Activated CD4-positive, alpha-beta T cell treated with anti-CD3 and anti-CD28 coated beads, Interleukin-10, Interleukin-2, amounts not matched to agents 100 ng/mL and 50 ng/mL, durations not matched to agents 16 hours and 8 hours (primary cell): Measurements from ENCODE around the gene IFT43.

Experiments
- DNase-seq: peaks from one replicate; pipeline ENCODE4 v3.0.0-alpha.2; 2020

Gene IFT43

DNA sequence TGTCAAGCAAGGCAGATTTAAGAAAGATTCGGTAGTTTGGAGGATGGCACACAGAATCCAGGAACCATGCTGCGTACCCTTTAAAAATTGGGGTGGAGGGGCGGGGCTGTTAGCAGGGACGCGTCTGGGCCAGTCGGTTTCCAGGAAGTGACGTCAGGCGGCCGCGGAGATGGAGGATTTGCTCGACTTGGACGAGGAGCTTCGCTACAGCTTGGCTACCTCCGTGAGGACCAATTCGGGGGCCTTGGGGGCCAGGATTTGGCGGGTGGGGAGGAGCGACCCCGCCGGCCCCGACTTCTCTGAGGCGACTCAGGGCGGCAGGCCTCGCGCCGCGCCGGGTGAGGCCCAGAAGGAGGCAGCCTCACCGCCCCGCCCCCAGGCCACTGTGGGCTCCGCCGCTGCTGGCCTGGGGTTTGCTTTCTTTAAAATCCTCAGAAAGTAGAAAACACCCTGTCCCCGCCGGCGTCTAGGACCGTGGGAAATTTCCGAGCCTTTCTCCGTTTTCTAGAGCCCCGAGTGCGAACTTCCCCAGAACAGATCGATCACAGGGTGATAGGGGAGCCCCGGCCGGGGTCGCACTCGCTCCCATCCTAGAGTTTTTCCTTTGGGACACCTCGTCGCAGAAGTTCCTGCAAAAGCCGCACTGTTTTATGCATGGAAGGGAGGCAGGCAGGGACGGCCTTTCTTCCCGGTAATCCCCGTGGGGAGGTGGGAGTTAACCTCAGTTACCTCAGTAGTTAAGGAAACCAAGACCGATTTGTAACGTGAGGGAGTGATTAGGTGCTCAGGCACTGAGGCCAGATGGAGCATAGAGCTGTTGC is at the start of gene IFT43:
IFT43 (plus strand) TSS at position 146 of the 821 bp plus-strand sequence; CDS start at position 170, 24 bp downstream.
- peak; percentile 88 for DNase-seq

DNA sequence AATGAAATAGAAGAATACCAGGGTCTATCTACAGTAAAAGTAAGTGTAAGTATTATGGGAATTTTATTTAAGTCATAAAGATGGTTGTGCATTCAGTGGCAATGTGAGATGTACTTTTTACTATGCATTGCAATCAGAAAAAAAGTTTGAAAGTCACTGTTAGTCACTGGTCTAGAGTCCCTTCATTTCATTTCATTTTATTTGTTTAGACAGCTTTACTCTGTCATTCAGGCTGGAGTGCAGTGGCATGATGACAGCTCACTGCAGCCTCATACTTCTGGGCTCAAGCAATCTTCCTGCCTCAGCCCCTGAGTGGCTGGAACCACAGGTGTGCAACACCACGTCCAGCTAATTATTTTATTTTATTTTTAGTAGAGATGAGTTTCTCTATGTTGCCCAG is 46.4 kb upstream of the IFT43 start:
- no peak for DNase-seq

DNA sequence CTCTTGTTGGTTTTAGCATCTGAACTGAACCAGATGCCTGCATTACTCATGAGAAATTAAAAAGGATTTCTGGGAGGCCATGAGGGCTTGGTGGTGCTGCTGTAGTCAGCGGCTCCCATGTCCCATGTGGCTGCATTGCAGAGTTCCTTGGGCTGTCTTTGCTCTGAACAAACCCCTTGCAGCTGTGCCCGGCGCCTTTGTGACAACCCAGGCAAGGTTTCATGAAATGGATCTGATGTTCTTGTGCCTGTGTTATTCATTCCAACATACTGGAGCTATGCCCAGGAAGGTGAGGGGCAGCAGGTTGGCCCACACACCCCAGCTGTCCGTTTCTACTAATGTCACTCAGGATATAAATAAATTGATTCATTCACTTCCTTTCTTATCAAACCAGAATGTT is 44.5 kb upstream of the IFT43 start:
- DNase-seq = no peak

DNA sequence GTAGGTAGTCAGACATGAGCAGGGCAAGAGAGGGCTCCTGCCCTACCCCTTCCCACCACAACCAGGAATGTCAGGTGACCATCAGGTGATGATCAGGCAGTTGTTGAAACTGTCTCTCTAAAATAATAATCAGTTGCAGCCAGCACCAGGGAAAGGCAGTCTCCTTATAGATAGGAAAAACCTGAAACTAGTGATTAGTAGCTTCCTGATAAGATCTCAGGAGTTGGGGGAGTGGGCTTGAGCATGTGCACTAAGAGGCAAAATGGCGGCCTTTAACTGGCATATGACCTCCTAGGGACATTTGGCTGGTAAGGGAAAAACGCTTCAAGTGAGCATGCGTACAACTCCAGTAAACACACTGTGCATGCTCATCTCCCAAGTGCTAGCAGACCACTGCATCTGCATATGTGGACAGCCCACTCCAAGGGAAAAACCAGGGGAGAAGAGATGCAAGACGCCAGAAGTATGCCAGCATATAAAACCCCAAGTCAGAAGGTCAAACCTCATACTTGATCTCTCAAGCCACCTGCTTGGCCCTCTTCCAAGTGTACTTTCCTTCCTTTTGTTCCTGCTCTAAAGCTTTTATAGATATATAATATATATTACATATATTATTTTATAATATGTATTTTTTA is 40.8 kb upstream of the IFT43 start:
- DNase-seq = no peak

DNA sequence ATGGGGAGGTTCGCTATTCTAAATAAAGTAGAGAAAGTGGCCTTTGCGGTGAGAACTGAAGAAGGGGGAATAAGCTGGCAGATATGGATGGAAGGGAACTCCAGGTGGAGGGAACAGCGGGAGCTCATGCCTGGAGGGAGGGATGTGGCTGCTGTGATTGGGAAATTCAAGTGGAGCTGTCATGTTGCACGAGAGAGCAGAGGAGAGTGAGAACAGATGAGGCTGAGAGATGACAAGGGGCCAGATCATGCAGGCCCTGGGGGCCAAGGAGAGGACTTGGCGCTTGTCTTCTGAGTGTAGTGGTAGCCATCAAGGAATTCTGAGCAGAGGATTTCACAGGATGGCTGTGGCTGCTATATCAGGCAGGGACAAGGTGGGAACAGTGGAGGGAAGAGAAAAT is 38.8 kb upstream of the IFT43 start:
- no peak for DNase-seq

DNA sequence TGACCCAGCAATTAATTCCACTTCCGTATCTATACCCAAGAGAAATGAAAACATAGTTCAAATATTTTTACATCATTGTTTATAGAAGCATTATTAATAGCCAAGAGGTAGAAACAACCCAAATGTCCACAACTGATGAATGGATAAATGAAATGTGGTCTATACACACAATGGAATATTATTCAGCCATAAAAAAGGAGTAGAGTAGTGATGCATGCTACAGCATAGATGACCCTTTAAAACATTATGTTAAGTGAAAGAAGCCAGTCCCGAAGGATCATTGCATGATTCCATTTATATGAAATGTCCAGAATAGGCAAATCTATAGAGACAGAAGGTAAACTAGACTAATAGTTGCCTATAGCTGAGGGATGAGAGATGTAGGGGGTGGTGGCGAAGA is 33.1 kb upstream of the IFT43 start:
- DNase-seq = no peak

DNA sequence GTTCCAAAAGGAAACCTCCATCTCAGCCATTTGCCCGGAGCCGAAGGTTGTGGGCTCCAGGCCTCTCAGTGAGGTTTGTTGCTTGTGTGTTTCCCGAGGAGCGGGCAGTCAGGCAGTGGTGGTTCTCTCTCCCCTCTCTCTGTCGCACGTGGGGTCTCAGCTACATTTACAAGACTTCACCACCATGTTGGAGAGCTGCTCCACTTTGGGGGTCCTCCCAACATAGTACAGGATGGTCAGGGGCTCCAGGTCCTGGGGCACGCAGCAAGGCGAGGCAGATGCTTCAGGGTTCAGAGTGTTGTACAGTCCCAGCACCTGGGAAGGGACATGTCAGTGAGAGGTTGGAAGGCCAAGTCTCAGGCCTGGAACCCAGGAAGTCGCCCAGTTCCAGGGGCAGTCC is 26.5 kb upstream of the IFT43 start:
- no peak for DNase-seq

DNA sequence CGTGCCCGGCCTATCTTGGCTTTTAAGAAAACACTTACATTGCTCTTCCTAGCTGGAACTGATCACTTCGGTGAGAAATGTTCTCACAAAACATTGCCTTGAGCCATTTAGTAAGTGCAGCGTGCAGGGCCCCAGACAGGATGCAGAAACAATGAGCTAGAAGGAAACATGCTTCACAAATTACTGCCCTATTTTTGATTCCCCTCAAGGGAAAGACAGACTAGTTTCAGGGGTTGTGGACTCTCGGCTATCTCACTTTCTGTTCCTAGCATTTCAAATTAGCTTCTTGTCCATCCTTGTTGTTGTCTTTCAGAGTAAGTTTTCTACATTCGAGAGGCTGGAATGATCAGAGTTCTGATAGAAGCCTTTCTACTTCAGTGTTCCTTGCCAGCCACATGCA is 25.3 kb upstream of the IFT43 start:
- no peak for DNase-seq

DNA sequence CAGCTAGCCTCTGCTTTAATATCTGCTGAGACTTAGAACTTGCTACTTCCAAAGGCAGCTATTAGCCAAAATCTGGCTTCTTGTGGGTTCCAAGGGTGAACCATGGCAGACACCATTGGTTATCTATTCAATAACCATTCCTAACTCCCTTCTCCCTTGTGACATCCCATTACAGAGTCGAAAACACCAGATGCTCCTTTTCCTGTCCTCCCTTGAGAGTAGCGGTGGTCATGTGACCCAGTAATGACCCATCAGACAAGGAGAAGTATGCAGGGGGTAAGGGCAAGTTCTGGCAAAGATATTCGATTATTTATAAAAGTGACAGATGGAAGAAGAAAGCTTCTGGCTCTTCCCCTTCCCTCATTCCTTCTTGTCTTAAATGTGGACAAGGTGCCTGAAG is 23.9 kb upstream of the IFT43 start:
- no peak for DNase-seq

DNA sequence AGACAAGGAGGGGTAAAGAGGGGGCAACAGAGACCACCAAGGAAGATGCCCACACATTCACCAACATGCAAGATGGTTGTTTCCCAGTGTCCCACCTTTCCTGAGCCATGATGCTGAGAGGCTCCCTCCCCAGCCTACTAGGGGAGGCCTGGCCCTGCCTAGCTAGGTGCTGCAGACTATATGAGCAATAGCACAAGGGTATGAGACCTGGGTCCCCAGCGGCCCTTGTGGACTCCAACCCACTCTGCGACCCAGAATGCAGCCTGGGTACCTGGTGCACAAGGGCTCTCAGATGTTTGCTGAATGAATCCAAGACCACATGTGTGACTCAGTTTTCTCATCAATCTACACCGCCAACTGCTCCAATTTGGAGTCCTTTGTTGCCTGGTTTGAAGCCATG is 17.7 kb upstream of the IFT43 start:
- DNase-seq = no peak

DNA sequence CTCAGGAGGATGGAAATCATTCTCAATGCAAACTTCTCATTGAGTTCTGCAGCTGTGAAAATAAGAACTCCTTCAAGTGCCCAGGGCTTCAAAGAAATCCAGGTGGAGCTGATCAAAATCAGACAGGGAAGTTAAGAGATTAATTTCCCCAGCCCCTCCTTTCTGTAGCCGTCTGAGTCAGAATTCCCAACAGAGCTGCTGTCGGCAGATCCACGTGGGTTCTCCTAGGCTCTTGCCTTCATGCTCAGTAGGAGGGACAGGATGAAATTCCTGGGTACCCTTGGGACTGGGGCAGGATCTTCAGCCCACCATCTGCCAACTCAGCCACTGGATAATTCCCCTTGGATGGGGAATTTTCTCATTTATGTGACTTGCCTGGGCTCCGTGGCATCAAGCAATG is 17.1 kb upstream of the IFT43 start:
- no peak for DNase-seq

DNA sequence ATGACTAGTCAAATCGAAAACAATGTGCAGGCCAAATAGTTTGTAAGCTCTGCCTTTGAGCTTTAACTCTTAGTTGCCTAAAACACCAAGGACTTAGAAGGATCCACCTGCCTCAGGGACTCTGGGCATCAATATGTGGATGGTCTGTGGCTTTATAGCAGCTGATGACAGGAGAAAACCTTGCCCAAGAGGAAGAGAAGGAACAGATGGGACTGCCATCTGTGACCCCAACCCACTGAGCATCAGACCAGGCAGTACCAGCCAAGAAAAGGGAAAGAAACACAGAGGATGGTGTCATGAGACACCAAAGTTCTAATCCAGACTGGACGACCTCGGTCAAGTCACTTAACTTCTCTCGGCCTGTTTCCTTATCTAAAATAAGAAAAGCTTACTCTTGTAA is 16.4 kb upstream of the IFT43 start:
- no peak for DNase-seq

DNA sequence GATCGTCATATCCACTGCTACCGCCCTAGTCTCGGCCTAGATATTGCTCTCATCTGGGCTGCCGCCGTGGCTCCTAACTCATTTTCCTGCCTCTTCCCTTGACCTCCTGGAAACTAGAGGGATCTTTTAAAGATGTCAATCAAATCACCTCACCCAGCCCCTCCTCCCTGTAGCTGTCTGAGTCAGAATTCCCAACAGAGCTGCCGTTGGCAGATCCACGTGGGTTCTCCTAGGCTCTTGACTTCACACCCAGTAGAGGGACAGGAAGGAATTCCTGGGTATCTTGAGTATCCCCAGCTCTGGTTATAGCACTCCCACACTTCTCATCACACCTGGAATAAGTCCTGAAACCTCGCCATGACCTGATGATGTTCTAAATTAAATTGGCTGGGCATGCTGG is 15.7 kb upstream of the IFT43 start:
- no peak for DNase-seq

DNA sequence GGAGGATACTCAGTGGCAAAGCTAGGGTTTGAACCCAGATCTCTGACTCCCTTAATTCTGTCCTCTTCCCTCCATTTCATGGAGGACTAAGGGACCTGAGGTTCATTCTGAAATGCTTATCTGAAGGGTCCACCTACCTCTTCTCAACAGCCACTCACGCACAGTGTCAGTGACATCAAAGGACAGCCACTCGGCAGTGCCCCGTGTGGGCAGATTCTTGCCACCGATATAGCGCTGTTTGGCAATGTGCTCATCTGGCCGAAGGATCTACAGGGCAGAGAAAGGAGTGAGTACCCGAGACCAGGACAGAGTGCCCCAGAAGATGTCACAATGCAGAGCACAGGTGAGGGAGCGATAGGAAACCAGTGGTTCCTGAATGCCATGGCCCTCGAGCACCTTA is 14.6 kb upstream of the IFT43 start:
- no peak for DNase-seq

DNA sequence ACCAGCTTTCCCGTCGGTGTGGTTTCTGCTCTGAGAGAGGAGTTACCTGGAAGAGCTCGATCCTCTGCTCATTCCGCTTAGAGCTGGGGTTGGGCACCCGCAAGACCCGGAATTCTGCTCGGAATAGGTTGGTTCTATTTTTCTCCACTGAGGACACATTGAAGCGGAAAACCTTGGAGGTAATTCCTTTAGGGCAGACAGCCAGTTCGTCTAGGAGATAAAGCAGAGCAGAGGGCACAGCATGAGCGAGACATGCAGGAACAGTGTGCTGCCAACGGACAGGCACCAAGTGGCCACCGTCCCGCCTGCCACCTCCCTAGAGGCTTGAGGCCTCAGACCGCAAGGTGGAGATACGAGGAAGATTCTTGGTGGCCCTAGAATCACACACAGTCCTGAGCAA is 14.1 kb upstream of the IFT43 start:
- DNase-seq = no peak

DNA sequence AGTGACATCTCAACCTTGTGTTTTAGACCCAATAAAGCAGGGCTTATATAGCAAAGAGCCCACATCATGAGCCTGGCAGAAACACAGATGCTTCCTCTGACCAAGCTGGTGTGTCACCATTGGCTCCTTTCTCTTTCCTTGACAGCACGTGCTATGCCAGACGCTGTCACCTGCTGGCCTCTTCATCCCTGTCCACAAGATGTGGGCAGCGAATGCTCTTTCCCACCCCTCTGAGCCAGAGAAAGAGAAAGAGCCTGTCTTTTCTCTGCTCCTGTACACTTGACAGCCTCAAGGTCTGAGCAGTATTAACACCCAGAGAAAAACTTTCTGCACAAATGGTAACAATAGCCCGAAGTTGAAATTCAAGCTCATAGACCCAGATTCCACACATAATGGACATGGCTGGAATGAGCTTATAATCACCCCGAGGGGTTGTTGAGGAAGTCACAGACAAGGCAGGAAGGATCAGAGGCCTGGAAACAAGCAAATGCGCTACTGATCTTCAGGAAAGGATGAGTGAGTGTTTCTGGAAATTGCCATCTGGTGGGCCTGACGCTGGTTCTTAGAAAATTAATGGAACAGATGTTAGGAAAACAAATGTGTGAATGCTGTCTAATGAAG is 12.7 kb upstream of the IFT43 start:
- DNase-seq = no peak

DNA sequence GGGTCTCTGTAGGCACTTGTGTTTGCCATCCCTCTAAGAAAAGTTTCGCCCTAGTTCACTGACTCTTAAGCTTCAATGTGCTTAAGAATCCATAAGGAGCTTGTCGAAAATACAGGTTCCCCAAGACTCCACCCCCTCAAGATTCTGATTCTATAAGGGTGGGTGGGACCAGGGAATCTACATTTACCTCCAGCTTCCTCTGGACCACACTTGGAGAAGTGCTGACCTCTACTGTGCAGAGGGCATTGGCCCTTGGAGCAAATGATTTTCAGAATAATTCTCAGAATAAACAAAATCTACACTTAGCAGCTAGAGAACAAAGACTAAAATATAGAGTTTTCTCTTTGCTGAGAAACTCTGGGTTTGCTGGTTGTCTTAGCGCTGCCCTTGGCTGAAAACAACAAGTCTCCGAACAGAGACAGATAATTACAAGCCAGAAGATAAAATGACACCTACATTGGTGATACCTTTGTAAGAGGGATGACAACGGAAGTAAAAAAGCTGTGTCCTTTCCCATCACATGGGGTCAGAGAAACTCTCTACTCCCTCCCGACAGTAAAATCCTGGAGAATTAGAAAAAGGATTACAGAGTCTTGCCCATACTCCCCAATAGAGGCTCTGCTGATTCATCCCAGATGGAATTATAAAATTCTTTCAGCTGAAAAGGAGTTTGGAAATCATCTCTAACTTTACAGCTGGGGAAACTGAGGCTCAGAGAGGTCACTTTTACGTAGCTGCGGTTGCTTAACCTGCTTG is 8.6 kb upstream of the IFT43 start:
- no peak for DNase-seq

DNA sequence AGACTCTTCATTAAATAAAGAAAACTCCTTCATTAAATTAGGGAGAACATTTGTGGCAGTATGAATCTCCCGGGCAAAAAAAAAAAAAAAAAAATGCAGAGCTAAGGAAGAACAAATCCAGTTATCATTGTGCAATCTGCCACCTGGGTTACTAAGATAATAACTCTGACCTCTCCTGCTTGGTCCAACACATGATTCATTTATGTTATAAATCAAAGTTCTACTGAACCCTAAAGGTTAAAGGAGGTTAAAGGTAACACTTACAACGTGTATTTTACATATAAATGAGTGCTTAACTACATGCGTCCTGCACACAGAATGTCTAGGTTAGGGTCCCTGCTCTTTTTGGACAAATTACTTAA is 8.0 kb upstream of the IFT43 start:
- DNase-seq = no peak

DNA sequence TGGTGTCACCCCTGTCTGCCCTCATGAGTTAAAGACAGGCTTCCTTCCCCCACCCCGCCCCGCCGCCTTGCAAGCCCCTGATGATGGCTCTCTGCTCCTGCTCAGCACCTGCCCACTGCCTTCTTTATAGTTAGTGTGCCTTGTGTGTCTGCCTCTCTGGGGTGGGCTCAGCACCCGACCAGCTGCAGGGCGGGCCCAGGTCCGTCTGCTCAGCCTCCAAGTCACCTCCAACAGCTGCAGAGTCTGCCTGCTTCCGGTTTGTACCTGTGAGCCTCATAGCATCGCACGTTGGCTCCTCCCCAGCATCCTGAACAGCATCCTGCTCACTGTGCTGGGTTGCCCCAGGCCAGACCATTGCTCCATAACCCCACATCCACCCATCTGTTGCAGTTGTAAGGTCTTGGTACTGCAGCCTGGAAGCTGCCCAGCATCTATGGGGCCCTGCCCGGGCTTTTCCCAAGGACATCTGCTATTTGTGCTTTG is 7.3 kb upstream of the IFT43 start:
- no peak for DNase-seq

DNA sequence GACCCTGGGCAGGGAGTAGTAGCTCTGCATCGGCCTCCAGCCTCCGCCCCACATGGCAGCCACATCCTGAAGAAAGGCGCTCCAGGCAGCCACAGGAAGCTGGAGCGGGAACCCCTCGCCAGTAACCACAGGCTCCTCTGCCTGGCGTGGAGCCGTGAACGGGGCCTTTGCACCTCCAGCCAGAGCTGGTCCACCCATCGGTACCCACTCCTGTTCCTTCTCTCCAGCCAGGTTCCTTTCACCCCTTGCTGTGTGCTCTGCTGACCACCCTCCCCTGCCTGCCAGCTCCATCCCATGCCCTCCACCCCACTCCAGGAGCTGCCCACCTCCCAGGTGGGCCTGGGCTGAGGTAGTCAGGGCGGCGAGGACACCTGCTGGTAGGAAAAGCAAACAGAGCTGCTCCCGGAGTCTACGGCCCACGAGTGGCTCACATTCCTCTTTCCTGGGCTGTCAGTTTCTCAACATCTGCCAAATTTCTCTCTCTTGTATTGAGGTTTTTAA is 6.4 kb upstream of the IFT43 start:
- peak; percentile 14 for DNase-seq

DNA sequence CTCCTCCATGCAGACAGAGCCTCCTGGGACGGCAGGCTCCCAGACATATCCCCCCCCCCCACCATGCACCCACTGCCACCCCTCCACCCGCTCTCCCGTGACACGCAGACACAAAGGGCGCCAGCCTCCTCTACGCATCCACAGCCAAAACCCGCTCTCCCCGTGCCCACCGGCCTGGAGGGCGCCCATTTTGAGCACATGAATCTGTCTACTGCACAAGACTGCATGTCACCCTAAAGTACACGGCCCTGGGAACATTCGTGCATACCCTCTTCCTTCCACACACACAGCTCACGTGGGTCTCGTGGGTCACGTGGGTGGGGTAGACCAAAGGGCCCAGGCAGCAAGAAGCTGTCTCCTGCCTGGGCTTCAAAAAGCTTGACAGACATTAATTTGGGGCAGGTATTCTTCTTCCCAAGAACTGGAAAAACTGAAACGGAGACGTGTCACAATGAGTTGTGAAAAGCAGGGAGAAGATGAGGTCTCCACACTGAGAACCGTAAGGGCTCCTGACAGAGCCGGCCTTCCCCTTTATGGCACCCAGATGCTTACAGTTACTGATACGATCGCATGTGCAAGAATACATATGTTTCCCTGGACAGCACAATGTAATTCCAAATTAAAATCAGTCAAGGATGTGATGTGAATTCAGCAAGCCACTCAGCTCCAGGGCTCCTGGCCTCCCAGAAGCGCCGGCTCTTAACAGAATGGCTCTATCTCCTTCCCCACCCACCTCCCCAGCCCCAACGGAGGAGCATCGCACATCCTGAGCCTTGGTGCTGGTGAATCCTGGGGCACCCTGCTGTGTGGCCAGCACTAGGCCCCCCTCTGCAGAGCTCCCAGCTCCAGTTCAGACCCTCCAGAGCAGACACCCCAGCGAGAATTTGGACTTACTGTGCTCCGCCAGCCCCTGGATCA is 5.7 kb upstream of the IFT43 start:
- no peak for DNase-seq

DNA sequence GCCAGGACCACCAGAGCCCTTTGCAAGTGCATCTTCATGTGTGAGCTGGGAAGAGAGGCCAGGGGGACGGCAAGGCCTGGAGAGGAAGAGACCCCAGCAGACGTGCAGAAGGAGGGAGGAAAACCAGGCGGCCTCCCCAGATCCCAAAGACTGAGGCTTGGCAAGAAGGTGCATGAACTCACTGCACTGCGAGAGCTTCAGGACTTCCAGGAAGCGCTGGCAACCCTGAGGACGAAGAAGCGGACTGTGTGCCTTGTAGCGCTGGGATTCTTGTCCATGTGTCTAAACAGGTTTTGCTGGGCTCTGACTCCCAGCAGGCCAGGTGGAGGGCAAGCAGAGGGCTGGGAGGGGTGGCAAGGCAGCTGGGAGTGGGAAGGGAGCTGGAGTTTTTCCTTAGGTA is 4.7 kb upstream of the IFT43 start:
- DNase-seq = no peak
